Measurements from ENCODE around the gene GLB1L. TPM values are rescaled to one million over a fixed set of nuclear protein-coding genes. Genes with fewer than 3 reads are reported as not detected.

Gene GLB1L
- polyA plus RNA-seq, 1 donor (not counting 4 experiments of a cell fraction or from before 2014, with no cell fraction given) = 5.2 TPM

GRCh38 chr2:219210886-219211362 lies 34.3 kb downstream of the GLB1L start:
- TF ChIP-seq CTCF (optimal IDR thresholded peaks at IDR 0.05 in 1 of 3, IDR thresholded peaks at IDR 0.05 in 1 of 3, conservative IDR thresholded peaks at IDR 0.05 in 1 of 3; ENCODE audit: extremely low read depth in 1 of 3, insufficient read depth in 2 of 3, low read length in 3 of 3) = no peak
- TF ChIP-seq EZH2 (IDR thresholded peaks at IDR 0.05; ENCODE audit: low read length) = no peak
- Histone ChIP-seq H3K27ac (ENCODE audit: control insufficient read depth, insufficient read depth, low read length) (no peak overlapping the region), H2AFZ (ENCODE audit: control insufficient read depth, low read length) (no peak overlapping the region), H3K36me3 (ENCODE audit: control insufficient read depth in 2 of 2, extremely low read depth in 1 of 2, insufficient read depth in 2 of 2, low read length in 2 of 2) (peaks cover 23 to 29% of the 10 kb centered on the region in 2 experiments), H3K9me3 (ENCODE audit: control insufficient read depth, low read depth, low read length) (no peaks in the 10 kb centered on the region), H3K9me1 (ENCODE audit: control insufficient read depth, extremely low read depth, insufficient read depth, low read length) (no peaks in the 10 kb centered on the region), H3K4me1 (ENCODE audit: control insufficient read depth, extremely low read depth, insufficient read depth, low read length) (peaks cover 16% of the 10 kb centered on the region), H3K27me3 (ENCODE audit: control insufficient read depth, extremely low read depth, insufficient read depth, low read length) (no peaks in the 10 kb centered on the region), H3K79me2 (ENCODE audit: control insufficient read depth, insufficient read depth, low read length) (no peaks in the 10 kb centered on the region), H4K20me1 (ENCODE audit: control insufficient read depth, extremely low read depth, insufficient read depth, low read length) (no peaks in the 10 kb centered on the region), H3K9ac (ENCODE audit: control insufficient read depth, extremely low read depth, insufficient read depth, low read length) (no peak overlapping the region), H3K4me3 (ENCODE audit: control insufficient read depth in 2 of 3, extremely low read depth in 1 of 3, insufficient read depth in 2 of 3, low read depth in 1 of 3, low read length in 3 of 3) (no peak overlapping the region), H3K4me2 (ENCODE audit: control insufficient read depth, extremely low read depth, insufficient read depth, low read depth, low read length) (no peak overlapping the region)
- FAIRE-seq (no peak), DNase-seq (ENCODE audit: low read depth, low spot score) (no peak)
- dilution Hi-C loops (cut with MboI; ENCODE audit: extremely low pct_ligation_motif_present, low sequenced_read_pairs) = no loop called here

- Histone ChIP-seq H3K79me2 (ENCODE audit: control insufficient read depth, insufficient read depth, low read length) (no peaks in the 10 kb centered on the region), H3K4me1 (ENCODE audit: control insufficient read depth, extremely low read depth, insufficient read depth, low read length) (peaks cover 16% of the 10 kb centered on the region), H3K4me3 (ENCODE audit: control insufficient read depth in 2 of 3, extremely low read depth in 1 of 3, insufficient read depth in 2 of 3, low read depth in 1 of 3, low read length in 3 of 3) (no peak overlapping the region), H3K27ac (ENCODE audit: control insufficient read depth, insufficient read depth, low read length) (no peak overlapping the region), H2AFZ (ENCODE audit: control insufficient read depth, low read length) (no peak overlapping the region), H3K9me3 (ENCODE audit: control insufficient read depth, low read depth, low read length) (no peaks in the 10 kb centered on the region), H3K27me3 (ENCODE audit: control insufficient read depth, extremely low read depth, insufficient read depth, low read length) (no peaks in the 10 kb centered on the region), H3K4me2 (ENCODE audit: control insufficient read depth, extremely low read depth, insufficient read depth, low read depth, low read length) (no peak overlapping the region), H3K9ac (ENCODE audit: control insufficient read depth, extremely low read depth, insufficient read depth, low read length) (no peak overlapping the region), H3K36me3 (ENCODE audit: control insufficient read depth in 2 of 2, extremely low read depth in 1 of 2, insufficient read depth in 2 of 2, low read length in 2 of 2) (peaks cover 23 to 29% of the 10 kb centered on the region in 2 experiments), H4K20me1 (ENCODE audit: control insufficient read depth, extremely low read depth, insufficient read depth, low read length) (no peaks in the 10 kb centered on the region), H3K9me1 (ENCODE audit: control insufficient read depth, extremely low read depth, insufficient read depth, low read length) (no peaks in the 10 kb centered on the region)
- DNase-seq (ENCODE audit: low read depth, low spot score) = no peak
- dilution Hi-C loops (cut with MboI; ENCODE audit: extremely low pct_ligation_motif_present, low sequenced_read_pairs) = no loop called here
- TF ChIP-seq EZH2 (IDR thresholded peaks at IDR 0.05; ENCODE audit: low read length) (no peak), CTCF (optimal IDR thresholded peaks at IDR 0.05 in 1 of 3, IDR thresholded peaks at IDR 0.05 in 1 of 3, conservative IDR thresholded peaks at IDR 0.05 in 1 of 3; ENCODE audit: extremely low read depth in 1 of 3, insufficient read depth in 2 of 3, low read length in 3 of 3) (no peak)
- FAIRE-seq = no peak
Observed at GRCh38 chr2:219210196-219210885, 34.9 kb downstream of the GLB1L start.
